T-helper 1 cell treated with Interleukin-12 subunit alpha and Interleukin-12 subunit beta and Interleukin-4 antibody, amounts not matched to agents 30 ng/mL and 1 ng/mL, for 36 hours (primary cell): ENCODE data around the gene NT5C3B. TPM values are rescaled to one million over a fixed set of nuclear protein-coding genes. Genes with fewer than 3 reads are reported as not detected.
"Not testable (repeated sequence)": the region's sequence is repeated elsewhere in the genome, so short reads cannot be mapped to it uniquely, and the experiment has no call there.

Experiments used
- intact Hi-C: fragments of 100-400 bp; cut with micrococcal nuclease; formaldehyde crosslinking; loops from one replicate; pipeline ENCODE4 v1.15.1; 2024
- total RNA-seq: library from RNA; stranded (reverse); gene quantifications from 2 replicates; pipeline ENCODE4 v1.2.3, GENCODE V29; 2022

Gene NT5C3B
- total RNA-seq = 24.3 and 24.9 TPM in 2 replicates

DNA sequence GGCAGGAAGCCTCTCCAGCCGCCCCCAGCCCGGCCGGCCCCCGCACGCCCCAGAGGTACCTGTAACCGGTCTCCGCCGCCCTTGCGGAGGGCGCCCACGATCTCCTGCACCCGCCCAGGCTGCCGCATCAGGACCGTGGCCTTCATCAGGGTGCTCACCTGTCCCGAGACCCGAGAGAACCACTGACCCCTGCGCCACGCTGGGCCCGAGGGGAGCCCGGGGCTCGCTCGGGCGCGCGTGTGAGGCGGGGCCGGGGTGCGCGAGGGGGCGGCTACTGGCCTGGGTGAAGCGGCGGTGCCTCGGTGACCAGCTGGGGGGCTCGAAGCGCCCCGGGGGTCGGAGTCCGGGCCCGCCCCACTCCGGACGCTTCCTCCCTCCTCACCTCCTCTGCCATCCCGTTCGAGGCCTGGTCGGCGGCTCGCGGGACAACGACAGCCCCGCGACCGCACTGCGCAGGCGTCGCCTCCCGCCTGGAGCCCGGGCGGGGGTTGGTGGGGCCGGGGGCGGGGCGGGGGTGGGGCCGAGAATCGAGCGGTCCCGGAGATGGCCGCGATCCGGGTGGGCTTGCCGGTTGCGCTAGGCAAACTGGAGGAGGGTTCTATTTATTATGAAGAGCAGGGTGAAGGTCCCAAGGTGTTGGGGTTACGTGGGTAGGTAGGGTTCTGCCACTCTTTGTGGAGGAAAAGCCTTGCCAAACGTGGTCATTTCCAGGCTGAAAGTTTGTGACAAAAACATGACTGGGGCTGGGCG lies at the start of gene NT5C3B:
Gene NT5C3B (minus strand): TSS at position 433 of the 750 bp plus-strand sequence. CDS start 39 bp downstream, at position 394.
- intact Hi-C loops = loop anchor here (1.0 to 5.0 kb wide), 3 partner anchors 25 to 49 kb away; partner anchors contain the start of genes JUP, KLHL11 and P3H4

DNA sequence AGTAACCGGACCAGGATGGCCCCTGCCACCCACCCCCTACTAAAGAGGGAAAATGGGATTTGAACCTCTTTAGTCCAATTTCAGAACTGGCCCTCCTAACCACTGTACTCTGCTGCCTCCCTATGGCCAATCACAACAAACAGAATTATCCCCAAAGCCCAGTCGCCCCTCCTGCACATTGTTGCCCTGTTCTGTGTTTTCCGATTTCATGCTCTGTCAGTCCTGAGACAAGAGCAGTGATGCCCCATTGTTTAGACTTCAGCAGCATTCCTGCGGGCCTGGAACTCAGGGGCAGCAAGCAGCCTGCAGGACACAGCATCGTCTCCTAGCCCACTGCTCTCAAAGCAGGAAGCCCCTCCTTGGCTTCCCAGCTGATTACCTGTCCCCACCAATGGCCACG lies 49.7 kb upstream of the NT5C3B start:
- intact Hi-C loops = loop anchor here (1.0 kb wide), 1 partner anchor 147 kb away; no protein-coding TSS in a partner anchor

- intact Hi-C loops = no loop called here
Measured at GRCh38 chr17:41882756-41883155, 46.7 kb upstream of the NT5C3B start.

- intact Hi-C loops = no loop called here
Measured at GRCh38 chr17:41880130-41880529, 44.1 kb upstream of the NT5C3B start.

GRCh38 chr17:41874293-41874670 lies 38.2 kb upstream of the NT5C3B start:
- intact Hi-C loops = not testable (repeated sequence)

- intact Hi-C loops = no loop called here
Measured at GRCh38 chr17:41873559-41874292, 37.7 kb upstream of the NT5C3B start.

GRCh38 chr17:41871789-41872188 lies 35.8 kb upstream of the NT5C3B start:
- intact Hi-C loops = no loop called here

GRCh38 chr17:41870627-41871026 lies 34.6 kb upstream of the NT5C3B start:
- intact Hi-C loops = no loop called here

DNA sequence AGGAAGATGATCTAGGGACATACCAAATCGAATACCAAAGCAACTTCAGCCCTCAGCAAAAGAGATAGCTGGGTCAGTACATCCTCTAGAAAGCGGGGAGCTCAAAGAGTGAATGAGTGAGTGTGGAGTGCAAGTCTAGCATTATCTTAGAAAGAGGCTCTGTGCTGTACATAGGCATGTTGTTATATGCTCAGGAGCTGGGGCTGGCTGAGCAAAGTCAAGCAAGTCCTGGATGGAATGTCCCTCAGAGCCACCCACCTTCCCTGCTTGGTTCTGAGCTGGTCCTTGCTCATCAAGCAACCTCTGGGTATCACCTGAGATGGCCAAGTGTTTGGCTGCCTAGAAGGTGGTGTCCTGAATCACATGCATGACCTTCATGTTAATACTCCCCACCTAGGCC lies 34.1 kb upstream of the NT5C3B start:
- intact Hi-C loops = no loop called here

- intact Hi-C loops = loop anchor here (5.0 kb wide), 1 partner anchor 67 kb away; no protein-coding TSS in a partner anchor
Measured at GRCh38 chr17:41869426-41869825, 33.4 kb upstream of the NT5C3B start.

DNA sequence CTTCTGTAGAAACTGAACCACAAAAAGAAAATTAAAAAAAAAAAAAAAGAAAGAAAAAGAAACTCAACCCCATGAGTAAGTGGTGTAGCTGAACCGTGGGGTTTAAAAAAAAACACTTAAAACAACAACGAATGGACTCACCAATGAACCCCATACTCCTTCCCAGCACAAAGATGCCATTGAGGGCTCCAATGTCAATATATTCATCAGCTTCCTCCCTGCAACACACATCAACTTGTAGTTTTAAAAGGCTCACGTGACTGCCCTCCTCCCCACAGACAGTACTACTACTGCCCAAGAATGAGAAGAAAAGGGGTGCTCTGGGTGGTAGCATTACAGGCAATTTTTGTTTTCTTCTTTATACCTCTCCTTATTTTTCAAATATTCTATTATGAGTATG lies 32.5 kb upstream of the NT5C3B start:
- intact Hi-C loops = loop anchor here (5.0 kb wide), 1 partner anchor 66 kb away; no protein-coding TSS in a partner anchor

GRCh38 chr17:41865596-41865893 lies 29.5 kb upstream of the NT5C3B start:
- intact Hi-C loops = loop anchor here (1.0 to 5.0 kb wide), 13 partner anchors 30 to 316 kb away; partner anchors contain the start of genes CNP, DHX58, DNAJC7 and EIF1

DNA sequence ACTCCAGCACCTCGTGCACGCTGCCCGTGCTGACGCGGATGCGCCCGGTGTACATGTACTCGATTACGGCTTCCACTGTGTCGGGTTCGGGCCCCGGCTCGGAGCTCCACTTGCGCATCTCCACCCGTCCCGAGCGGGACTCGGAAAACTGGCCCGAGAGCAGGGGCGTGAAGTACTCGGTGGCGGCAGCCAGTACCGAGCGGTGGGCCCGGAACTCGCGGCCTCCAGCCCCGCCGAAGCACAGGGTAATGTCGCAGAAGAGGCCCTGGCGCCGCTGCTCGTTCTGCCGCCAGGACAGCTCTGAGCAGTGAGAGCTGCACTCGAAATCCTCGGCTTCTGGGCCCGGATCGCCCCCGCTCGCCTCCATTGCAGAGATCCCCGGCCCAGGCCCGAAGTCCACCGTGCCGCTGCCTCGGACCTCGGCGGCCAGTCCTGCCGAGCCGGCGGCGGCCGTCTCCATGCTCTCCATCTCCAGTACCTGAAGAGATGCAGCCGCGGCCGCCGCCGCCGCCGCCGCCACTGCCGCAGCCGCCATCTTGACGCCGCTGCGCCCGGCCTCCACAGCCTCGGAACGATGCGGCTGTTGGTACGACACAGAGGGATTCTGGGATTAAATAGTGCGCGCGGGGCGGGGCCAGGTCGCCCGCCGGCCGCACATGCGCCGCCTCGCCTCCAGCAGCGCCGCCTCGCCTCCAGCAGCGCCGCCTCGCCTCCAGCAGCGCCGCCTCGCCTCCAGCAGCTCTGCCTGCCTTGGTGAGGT lies 29.0 kb upstream of the NT5C3B start, which contains the start of gene KLHL11:
Gene KLHL11 (minus strand): TSS at position 588 of the 760 bp plus-strand sequence. CDS start 53 bp downstream, at position 535.
- intact Hi-C loops = loop anchor here (1.0 to 5.0 kb wide), 13 partner anchors 30 to 316 kb away; partner anchors contain the start of genes CNP, DHX58, DNAJC7 and EIF1

GRCh38 chr17:41864498-41864835 lies 28.4 kb upstream of the NT5C3B start:
- intact Hi-C loops = loop anchor here (2.0 kb wide), 3 partner anchors 54 to 176 kb away; partner anchors contain the start of genes EIF1, JUP and P3H4

GRCh38 chr17:41863074-41863848 lies 27.2 kb upstream of the NT5C3B start:
- intact Hi-C loops = no loop called here

DNA sequence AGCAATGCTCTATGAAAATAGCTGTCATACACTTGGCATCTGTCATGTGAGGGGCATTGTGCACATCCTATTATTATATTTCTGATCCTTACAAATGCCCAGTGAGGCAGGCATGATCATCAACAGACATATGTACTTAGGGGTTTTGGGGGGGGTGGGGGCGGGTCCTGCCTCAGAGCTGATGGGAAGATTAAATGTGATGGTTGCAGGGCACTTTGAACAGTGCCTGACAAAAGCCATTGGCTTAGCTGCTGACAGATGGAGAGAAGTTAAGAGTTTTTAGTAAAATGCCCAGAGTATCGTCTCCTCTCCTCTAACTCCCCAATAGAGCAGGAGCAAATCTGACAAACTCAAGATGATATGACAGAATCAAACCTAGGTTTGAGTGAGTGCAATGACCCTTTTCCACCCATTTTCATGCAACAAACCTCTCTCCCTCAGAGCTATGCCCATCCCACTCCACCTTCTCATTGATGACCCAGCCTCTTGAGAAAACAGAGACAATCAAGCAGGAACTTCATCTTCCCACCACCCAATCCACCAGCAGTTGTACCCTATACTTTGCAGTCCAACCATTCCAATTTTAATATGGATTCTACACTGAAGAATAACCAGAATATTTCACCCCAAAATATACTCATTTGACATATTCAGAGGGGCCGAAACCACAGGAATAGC lies 24.4 kb upstream of the NT5C3B start:
- intact Hi-C loops = no loop called here

DNA sequence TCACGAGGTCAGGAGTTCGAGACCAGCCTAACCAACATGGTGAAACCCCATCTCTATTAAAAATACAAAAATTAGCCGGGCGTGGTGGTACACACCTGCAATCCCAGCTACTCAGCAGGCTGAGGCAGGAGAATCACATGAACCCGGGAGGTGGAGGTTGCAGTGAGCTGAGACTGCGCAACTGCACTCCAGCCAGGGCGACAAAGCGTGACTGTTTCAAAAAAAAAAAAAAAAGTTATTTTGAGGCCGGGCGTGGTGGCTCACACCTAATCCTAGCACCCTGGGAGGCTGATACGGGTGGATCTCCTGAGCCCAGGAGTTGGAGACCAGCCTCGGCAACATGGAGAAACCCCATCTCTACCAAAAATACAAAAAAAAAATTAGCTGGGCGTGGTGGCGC lies 15.3 kb upstream of the NT5C3B start:
- intact Hi-C loops = not testable (repeated sequence)

- intact Hi-C loops = no loop called here
Measured at GRCh38 chr17:41849251-41849990, 13.4 kb upstream of the NT5C3B start.

- intact Hi-C loops = no loop called here
Measured at GRCh38 chr17:41848788-41849187, 12.8 kb upstream of the NT5C3B start.
